Neural cell (in vitro differentiated cells): Measurements from ENCODE around the gene KDM2A. TPM values are rescaled to one million over a fixed set of nuclear protein-coding genes. Genes with fewer than 3 reads are reported as not detected.

Experiments
- H2AFZ ChIP-seq: fragments of 200-600, 300-800 bp; sonication (generic), shearing (Covaris generic); 2 replicates; pipeline ENCODE4 v1.6.0; 2014; ENCODE audit warnings: low read depth, mild to moderate bottlenecking, antibody characterized with exemption, low read length, moderate library complexity
- H3F3A ChIP-seq: fragments of 200-600 bp; shearing (Covaris generic); 2 replicates; pipeline ENCODE4 v1.6.1; 2016; ENCODE audit warnings: mild to moderate bottlenecking, moderate library complexity, mixed read lengths, antibody characterized with exemption, low read length; ENCODE audit not compliant: insufficient read depth, poor library complexity, severe bottlenecking
- H3K27ac ChIP-seq: fragments of 200-600, 300-800 bp; sonication (generic), shearing (Covaris generic); 2 replicates; pipeline ENCODE4 v1.5.1; 2014; ENCODE audit warnings: mild to moderate bottlenecking, low read length, moderate library complexity
- H3K27me3 ChIP-seq: fragments of 300-800, 200-600 bp; sonication (generic), shearing (Covaris generic); 2 replicates; pipeline ENCODE4 v1.6.0; 2014; ENCODE audit warnings: mild to moderate bottlenecking, low read depth, low read length, moderate library complexity; ENCODE audit not compliant: insufficient read depth
- H3K36me3 ChIP-seq: fragments of 300-800, 200-600 bp; sonication (generic), shearing (Covaris generic); 2 replicates; pipeline ENCODE4 v1.5.1; 2014; ENCODE audit warnings: mild to moderate bottlenecking, antibody characterized with exemption, low read length, moderate library complexity; ENCODE audit not compliant: insufficient read depth
- H3K4me2 ChIP-seq: fragments of 300-800, 200-600 bp; sonication (generic), shearing (Covaris generic); 2 replicates; pipeline ENCODE4 v1.6.0; 2014; ENCODE audit warnings: mild to moderate bottlenecking, low read length
- H3K4me3 ChIP-seq: fragments of 300-800, 200-600 bp; sonication (generic), shearing (Covaris generic); 2 replicates; pipeline ENCODE4 v1.5.1; 2014; ENCODE audit warnings: mild to moderate bottlenecking, low read length, moderate library complexity
- H3K79me2 ChIP-seq: fragments of 200-600 bp; shearing (Covaris generic); replicated peaks from 2 replicates; pipeline ENCODE4 v1.6.0; 2014; ENCODE audit warnings: mild to moderate bottlenecking, low read length, moderate library complexity; ENCODE audit not compliant: insufficient read depth
- H3K9ac ChIP-seq: fragments of 300-800, 200-600 bp; sonication (generic), shearing (Covaris generic); 2 replicates; pipeline ENCODE4 v1.6.1; 2016; ENCODE audit warnings: mild to moderate bottlenecking, low read length, mixed read lengths
- H3K9me2 ChIP-seq: fragments of 200-600 bp; shearing (Covaris generic); 2 replicates; pipeline ENCODE4 v1.6.1; 2016; ENCODE audit warnings: mild to moderate bottlenecking, low read length, mixed read lengths; ENCODE audit not compliant: insufficient read depth
- H3K9me3 ChIP-seq: fragments of 200-600, 300-800 bp; sonication (generic), shearing (Covaris generic); 2 replicates; pipeline ENCODE4 v1.6.1; 2016; ENCODE audit warnings: mild to moderate bottlenecking, mixed run types, low read length, moderate library complexity, mixed read lengths
- H4K20me1 ChIP-seq: fragments of 200-600 bp; shearing (Covaris generic); 2 replicates; pipeline ENCODE4 v1.6.1; 2016; ENCODE audit warnings: mild to moderate bottlenecking, mixed run types; ENCODE audit not compliant: insufficient read depth
- CTCF ChIP-seq: fragments of 450-650 bp; IDR thresholded peaks from 2 replicates; pipeline ENCODE4 v1.5.1; 2014; ENCODE audit warnings: antibody characterized with exemption, mild to moderate bottlenecking, moderate library complexity; ENCODE audit not compliant: poor library complexity, severe bottlenecking
- EP300 ChIP-seq: fragments of 450-650 bp; conservative IDR thresholded peaks from 2 replicates; pipeline ENCODE4 v1.6.1; 2014; ENCODE audit warnings: antibody characterized with exemption, mild to moderate bottlenecking, moderate library complexity; ENCODE audit not compliant: poor library complexity, severe bottlenecking
- EZH2 ChIP-seq: fragments of 200-600, 300-800 bp; shearing (Covaris generic), sonication (generic); IDR thresholded peaks from 2 replicates; pipeline ENCODE4 v1.6.1; 2014; ENCODE audit warnings: antibody characterized with exemption, low read length, borderline replicate concordance, mild to moderate bottlenecking; ENCODE audit not compliant: insufficient read depth, poor library complexity, severe bottlenecking
- MXI1 ChIP-seq: fragments of 450-650 bp; conservative IDR thresholded peaks from 2 replicates; pipeline ENCODE4 v1.6.1; 2014; ENCODE audit warnings: antibody characterized with exemption, mild to moderate bottlenecking; ENCODE audit not compliant: poor library complexity, severe bottlenecking
- POLR2AphosphoS5 ChIP-seq: IDR thresholded peaks from 2 replicates; pipeline ENCODE4 v1.6.1; 2012
- RAD21 ChIP-seq: fragments of 450-650 bp; conservative IDR thresholded peaks from 2 replicates; pipeline ENCODE4 v1.6.1; 2014; ENCODE audit warnings: antibody characterized with exemption, mild to moderate bottlenecking, moderate library complexity
- REST ChIP-seq: IDR thresholded peaks from 2 replicates; pipeline ENCODE4 v1.6.1; 2012; ENCODE audit warnings: borderline replicate concordance
- SMC3 ChIP-seq: fragments of 450-650 bp; conservative IDR thresholded peaks from 2 replicates; pipeline ENCODE4 v1.6.1; 2014; ENCODE audit warnings: antibody characterized with exemption, mild to moderate bottlenecking, moderate library complexity; ENCODE audit not compliant: poor library complexity
- TAF1 ChIP-seq: IDR thresholded peaks from 2 replicates; pipeline ENCODE4 v1.6.1; 2012; ENCODE audit warnings: low read depth
- polyA plus RNA-seq: library from polyadenylated mRNA; depleted of rRNA; stranded (reverse); fragments of >200 nt; gene quantifications from 2 replicates; pipeline ENCODE4 v1.2.3, GENCODE V29; 2014

KDM2A gene
- polyA plus RNA-seq, 1 donor from 2014 or later = 12.4 TPM

GRCh38 chr11:67278939-67279588 lies 160.0 kb downstream of the KDM2A start:
- Histone ChIP-seq H3K9ac (no peak overlapping the region), H2AFZ (no peak overlapping the region), H3K79me2 (peaks cover 9% of the 10 kb centered on the region), H3K9me2 (no peaks in the 10 kb centered on the region), H3K36me3 (no peaks in the 10 kb centered on the region), H3K27me3 (no peaks in the 10 kb centered on the region), H3F3A (no peaks in the 10 kb centered on the region), H3K27ac (no peak overlapping the region), H3K4me3 (no peak overlapping the region), H3K4me2 (no peak overlapping the region), H3K9me3 (no peaks in the 10 kb centered on the region), H4K20me1 (no peaks in the 10 kb centered on the region)
- TF ChIP-seq SMC3 (no peak), TAF1 (no peak), REST (no peak), EZH2 (no peak), RAD21 (no peak), MXI1 (no peak), CTCF (no peak), POLR2AphosphoS5 (no peak), EP300 (no peak)

- TF ChIP-seq MXI1 = no peak
- TF ChIP-seq SMC3 = no peak
- no peak for TF ChIP-seq TAF1
- TF ChIP-seq CTCF = no peak
- no peak for TF ChIP-seq POLR2AphosphoS5
- no peak for TF ChIP-seq REST
- TF ChIP-seq EZH2 = no peak
- TF ChIP-seq EP300 = no peak
- no peak for TF ChIP-seq RAD21
- Histone ChIP-seq H3K27ac (no peak overlapping the region), H3K4me2 (no peak overlapping the region), H3K27me3 (no peaks in the 10 kb centered on the region), H3K4me3 (no peak overlapping the region), H4K20me1 (no peaks in the 10 kb centered on the region), H3K79me2 (peaks cover 4% of the 10 kb centered on the region), H3F3A (no peaks in the 10 kb centered on the region), H3K9me2 (no peaks in the 10 kb centered on the region), H3K9ac (no peak overlapping the region), H3K36me3 (no peaks in the 10 kb centered on the region), H3K9me3 (no peaks in the 10 kb centered on the region), H2AFZ (no peak overlapping the region)
Observed at GRCh38 chr11:67279589-67280340, 160.7 kb downstream of the KDM2A start.
